ENCODE measurements around the gene SLC7A9. TPM values are rescaled to one million over a fixed set of nuclear protein-coding genes. Genes with fewer than 3 reads are reported as not detected.

Gene SLC7A9
- total RNA-seq, 1 donor from 2014 or later = 0.46 TPM

DNA sequence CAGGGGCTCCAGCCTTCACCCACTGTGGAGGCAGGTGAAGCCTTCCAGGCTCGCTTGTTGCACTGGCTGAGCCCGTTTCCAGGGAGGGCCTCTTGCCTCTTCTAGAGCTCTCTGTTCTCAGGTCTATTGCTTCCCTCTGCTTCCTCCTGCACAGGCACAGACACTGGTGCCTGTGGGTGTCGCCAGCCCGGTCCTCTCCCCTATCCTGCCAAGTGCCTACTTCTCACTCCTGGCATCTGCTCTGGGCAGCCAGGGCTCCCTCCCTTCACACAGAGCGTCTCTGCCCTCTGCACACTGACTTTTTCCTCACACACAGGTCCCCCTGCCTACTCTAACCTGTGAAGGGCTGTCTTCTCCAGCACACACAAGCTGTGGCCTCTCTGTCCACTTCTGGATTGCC is 60.3 kb downstream of the SLC7A9 start:
- Mint-ChIP-seq H3K4me3 (ENCODE audit: unreplicated experiment) (no peak overlapping the region), H3K27ac (ENCODE audit: unreplicated experiment) (no peak overlapping the region), H3K9me3 (ENCODE audit: unreplicated experiment) (no peaks in the 10 kb centered on the region), H3K27me3 (ENCODE audit: unreplicated experiment) (no peaks in the 10 kb centered on the region), H3K4me1 (ENCODE audit: unreplicated experiment) (no peaks in the 10 kb centered on the region), H3K36me3 (ENCODE audit: low read depth, unreplicated experiment) (no peaks in the 10 kb centered on the region)
- TF ChIP-seq, protein P1, sequence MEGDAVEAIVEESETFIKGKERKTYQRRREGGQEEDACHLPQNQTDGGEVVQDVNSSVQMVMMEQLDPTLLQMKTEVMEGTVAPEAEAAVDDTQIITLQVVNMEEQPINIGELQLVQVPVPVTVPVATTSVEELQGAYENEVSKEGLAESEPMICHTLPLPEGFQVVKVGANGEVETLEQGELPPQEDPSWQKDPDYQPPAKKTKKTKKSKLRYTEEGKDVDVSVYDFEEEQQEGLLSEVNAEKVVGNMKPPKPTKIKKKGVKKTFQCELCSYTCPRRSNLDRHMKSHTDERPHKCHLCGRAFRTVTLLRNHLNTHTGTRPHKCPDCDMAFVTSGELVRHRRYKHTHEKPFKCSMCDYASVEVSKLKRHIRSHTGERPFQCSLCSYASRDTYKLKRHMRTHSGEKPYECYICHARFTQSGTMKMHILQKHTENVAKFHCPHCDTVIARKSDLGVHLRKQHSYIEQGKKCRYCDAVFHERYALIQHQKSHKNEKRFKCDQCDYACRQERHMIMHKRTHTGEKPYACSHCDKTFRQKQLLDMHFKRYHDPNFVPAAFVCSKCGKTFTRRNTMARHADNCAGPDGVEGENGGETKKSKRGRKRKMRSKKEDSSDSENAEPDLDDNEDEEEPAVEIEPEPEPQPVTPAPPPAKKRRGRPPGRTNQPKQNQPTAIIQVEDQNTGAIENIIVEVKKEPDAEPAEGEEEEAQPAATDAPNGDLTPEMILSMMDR (IDR thresholded peaks at IDR 0.05; ENCODE audit: unreplicated experiment) = no peak
- DNase-seq (ENCODE audit: low spot score) = no peak

DNA sequence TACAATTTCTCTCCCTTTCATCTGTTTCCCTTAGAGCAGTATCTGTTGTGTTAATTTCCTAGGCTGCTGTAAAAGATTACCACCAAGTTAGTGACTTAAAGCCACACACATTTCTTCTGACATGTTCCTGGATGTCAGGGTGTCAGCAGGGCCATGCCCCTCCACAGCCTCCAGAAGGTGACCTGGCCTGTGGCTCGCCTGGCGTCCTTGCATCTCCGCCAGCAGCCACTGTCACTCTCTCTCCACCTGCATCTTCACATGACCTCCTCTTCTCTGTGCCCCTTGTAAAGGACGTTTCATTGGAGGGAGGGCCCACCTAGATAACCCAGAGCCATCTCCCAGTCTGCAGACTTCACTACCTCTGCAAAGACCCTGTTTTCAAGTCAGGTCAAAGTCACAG is 61.3 kb downstream of the SLC7A9 start:
- no peak overlapping the region for H3K4me3 Mint-ChIP-seq (ENCODE audit: unreplicated experiment)
- no peaks in the 10 kb centered on the region for H3K4me1 Mint-ChIP-seq (ENCODE audit: unreplicated experiment)
- TF ChIP-seq, protein P1 (IDR thresholded peaks at IDR 0.05; ENCODE audit: unreplicated experiment) = no peak
- DNase-seq (ENCODE audit: low spot score) = no peak
- H3K27me3 Mint-ChIP-seq (ENCODE audit: unreplicated experiment) = no peaks in the 10 kb centered on the region
- H3K27ac Mint-ChIP-seq (ENCODE audit: unreplicated experiment) = no peak overlapping the region
- no peaks in the 10 kb centered on the region for H3K36me3 Mint-ChIP-seq (ENCODE audit: low read depth, unreplicated experiment)
- H3K9me3 Mint-ChIP-seq (ENCODE audit: unreplicated experiment) = no peaks in the 10 kb centered on the region

DNA sequence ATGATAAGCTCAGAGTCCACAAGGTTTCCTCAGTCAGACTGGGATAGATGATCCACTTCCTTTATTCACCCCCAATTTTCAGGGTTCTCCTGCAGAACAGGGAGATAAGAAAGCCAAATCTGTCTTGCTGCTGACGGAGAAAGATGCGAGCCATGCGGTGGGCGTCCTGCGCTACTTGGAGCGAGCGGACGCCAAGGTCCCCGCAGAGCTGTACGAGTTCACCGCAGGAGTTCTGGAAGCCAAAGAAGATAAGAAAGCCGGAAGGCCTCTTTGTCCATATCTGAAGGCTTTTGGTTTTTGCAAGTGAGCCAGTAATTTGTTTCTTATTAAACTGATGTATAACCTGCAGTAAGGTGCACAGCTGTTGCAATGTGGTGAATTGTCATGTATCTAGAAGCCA is 66.7 kb downstream of the SLC7A9 start:
- no peak overlapping the region for H3K4me3 Mint-ChIP-seq (ENCODE audit: unreplicated experiment)
- H3K27me3 Mint-ChIP-seq (ENCODE audit: unreplicated experiment) = no peaks in the 10 kb centered on the region
- no peaks in the 10 kb centered on the region for H3K36me3 Mint-ChIP-seq (ENCODE audit: low read depth, unreplicated experiment)
- no peaks in the 10 kb centered on the region for H3K4me1 Mint-ChIP-seq (ENCODE audit: unreplicated experiment)
- TF ChIP-seq, protein P1 (IDR thresholded peaks at IDR 0.05; ENCODE audit: unreplicated experiment) = no peak
- H3K9me3 Mint-ChIP-seq (ENCODE audit: unreplicated experiment) = no peaks in the 10 kb centered on the region
- DNase-seq (ENCODE audit: low spot score) = no peak
- H3K27ac Mint-ChIP-seq (ENCODE audit: unreplicated experiment) = no peak overlapping the region

DNA sequence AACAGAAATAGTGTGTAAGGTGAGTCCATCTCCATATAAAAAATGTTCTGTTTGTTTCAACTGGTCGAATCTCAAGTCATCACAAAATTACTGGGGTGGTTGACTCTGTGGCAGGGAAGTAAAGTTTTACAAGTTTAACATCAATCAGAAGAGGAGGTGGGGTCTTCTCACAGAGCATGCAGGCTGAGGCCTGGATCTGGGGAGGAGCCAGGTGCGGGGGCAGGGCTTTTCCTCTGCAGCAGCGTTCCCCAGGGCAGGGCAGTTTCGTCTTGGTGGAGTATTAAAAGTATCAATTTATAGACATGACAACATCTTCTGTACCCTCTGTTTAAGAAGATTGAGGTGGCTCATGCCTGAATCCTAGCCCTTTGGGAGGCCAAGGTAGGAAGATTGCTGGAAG is 68.8 kb downstream of the SLC7A9 start:
- Mint-ChIP-seq H3K4me1 (ENCODE audit: unreplicated experiment) (no peaks in the 10 kb centered on the region), H3K4me3 (ENCODE audit: unreplicated experiment) (no peak overlapping the region), H3K9me3 (ENCODE audit: unreplicated experiment) (no peaks in the 10 kb centered on the region), H3K27me3 (ENCODE audit: unreplicated experiment) (peaks cover 2% of the 10 kb centered on the region), H3K36me3 (ENCODE audit: low read depth, unreplicated experiment) (no peaks in the 10 kb centered on the region), H3K27ac (ENCODE audit: unreplicated experiment) (no peak overlapping the region)
- TF ChIP-seq, protein P1 (IDR thresholded peaks at IDR 0.05; ENCODE audit: unreplicated experiment) = no peak
- DNase-seq (ENCODE audit: low spot score) = no peak

DNA sequence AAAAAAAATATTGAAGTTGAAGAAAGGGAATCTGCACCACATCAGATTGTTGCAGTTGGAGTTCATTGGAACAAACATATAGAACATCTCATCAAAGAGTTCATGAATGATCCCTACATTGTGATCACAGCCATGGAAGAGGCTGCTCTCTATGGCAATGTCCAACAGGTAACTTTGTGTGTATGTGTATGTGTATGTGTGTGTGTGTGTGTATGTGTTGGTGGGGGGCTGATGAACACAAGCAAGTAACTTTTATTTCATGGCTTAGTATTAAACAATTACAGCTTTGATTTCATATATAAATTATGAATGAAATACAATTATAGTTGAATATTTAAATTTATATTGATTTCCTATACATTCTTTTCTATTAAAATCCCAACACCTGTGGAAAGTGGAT is 69.4 kb downstream of the SLC7A9 start:
- Mint-ChIP-seq H3K4me1 (ENCODE audit: unreplicated experiment) (no peaks in the 10 kb centered on the region), H3K27me3 (ENCODE audit: unreplicated experiment) (peaks cover 2% of the 10 kb centered on the region), H3K36me3 (ENCODE audit: low read depth, unreplicated experiment) (no peaks in the 10 kb centered on the region), H3K9me3 (ENCODE audit: unreplicated experiment) (no peaks in the 10 kb centered on the region), H3K4me3 (ENCODE audit: unreplicated experiment) (no peak overlapping the region), H3K27ac (ENCODE audit: unreplicated experiment) (no peak overlapping the region)
- TF ChIP-seq, protein P1 (IDR thresholded peaks at IDR 0.05; ENCODE audit: unreplicated experiment) = no peak
- DNase-seq (ENCODE audit: low spot score) = no peak

Data from endothelial cell (in vitro differentiated cells).